IPS-20b (cell line): ENCODE measurements around the gene SLC8A1.

Experiments
- H3K27ac ChIP-seq: one replicate; pipeline ENCODE4 v1.5.1; 2013; ENCODE audit warnings: low read length
- H3K27me3 ChIP-seq: 2 replicates; pipeline ENCODE4 v1.6.1; 2013; ENCODE audit warnings: mild to moderate bottlenecking, low read length, inconsistent platforms; ENCODE audit not compliant: insufficient read depth
- H3K36me3 ChIP-seq: 2 replicates; pipeline ENCODE4 v1.6.1; 2013; ENCODE audit warnings: low read depth, mild to moderate bottlenecking, inconsistent platforms, low read length, moderate library complexity; ENCODE audit not compliant: insufficient read depth
- H3K4me1 ChIP-seq: 2 replicates; pipeline ENCODE4 v1.6.1; 2013; ENCODE audit warnings: mild to moderate bottlenecking, control low read depth, inconsistent platforms, low read length, moderate library complexity; ENCODE audit not compliant: insufficient read depth
- H3K4me3 ChIP-seq: 2 replicates; pipeline ENCODE4 v1.5.1; 2013; ENCODE audit warnings: mild to moderate bottlenecking, low read length, inconsistent platforms
- H3K9ac ChIP-seq: 2 replicates; pipeline ENCODE4 v1.6.1; 2013; ENCODE audit warnings: low read depth, mild to moderate bottlenecking, inconsistent platforms, low read length, moderate library complexity
- H3K9me3 ChIP-seq: 2 replicates; pipeline ENCODE4 v1.6.1; 2013; ENCODE audit warnings: mild to moderate bottlenecking, low read depth, low read length, inconsistent platforms; ENCODE audit not compliant: insufficient read depth

Gene SLC8A1

DNA sequence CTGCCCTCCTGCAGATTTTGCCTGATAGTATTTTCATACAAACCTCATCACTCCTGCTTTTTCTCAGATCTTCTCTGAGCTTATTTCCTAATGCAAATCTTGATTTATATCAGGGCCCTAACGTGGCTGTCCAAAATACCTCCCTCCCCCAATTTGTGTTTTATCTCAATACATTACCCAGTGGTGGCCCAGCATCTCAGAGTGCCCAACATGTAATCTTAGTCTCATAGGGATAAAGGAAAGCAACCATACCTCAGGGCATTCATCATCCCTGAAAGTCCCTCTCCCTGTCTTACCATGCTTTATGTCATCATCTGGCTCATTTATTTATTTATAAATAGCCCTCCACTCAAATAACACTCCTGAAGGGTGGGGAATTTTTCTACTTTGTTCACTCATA is 135.3 kb downstream of the SLC8A1 start:
- Histone ChIP-seq H3K36me3 (no peaks in the 10 kb centered on the region), H3K9me3 (peaks cover 12% of the 10 kb centered on the region), H3K27me3 (no peaks in the 10 kb centered on the region), H3K4me3 (no peak overlapping the region), H3K4me1 (peaks cover 5% of the 10 kb centered on the region; the same call in 1 of the 2 replicates), H3K9ac (no peak overlapping the region), H3K27ac (no peak overlapping the region)

DNA sequence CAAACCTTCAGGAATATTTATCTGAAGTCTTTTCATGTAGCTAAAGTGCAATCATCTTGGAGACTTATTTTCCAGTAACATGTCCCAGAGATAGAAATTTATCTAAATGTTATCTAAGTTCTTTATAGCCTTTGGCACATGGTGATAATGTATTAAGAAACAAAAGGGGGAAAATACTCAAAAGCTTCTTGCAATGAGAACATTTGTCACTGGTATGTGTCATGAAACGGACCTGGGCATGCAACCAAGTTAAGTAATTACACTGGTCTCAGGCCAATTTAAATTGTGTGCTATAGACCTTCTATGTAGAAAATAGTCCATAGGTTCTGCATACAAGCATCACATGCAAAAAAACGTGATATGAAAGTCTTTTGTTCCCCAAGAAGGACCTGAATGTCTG is 136.2 kb downstream of the SLC8A1 start:
- no peak overlapping the region for H3K27ac ChIP-seq
- H3K4me3 ChIP-seq: no peak overlapping the region
- peaks cover 5% of the 10 kb centered on the region; the same call in 1 of the 2 replicates for H3K4me1 ChIP-seq
- H3K9me3 ChIP-seq: peaks cover 12% of the 10 kb centered on the region
- no peaks in the 10 kb centered on the region for H3K36me3 ChIP-seq
- no peak overlapping the region for H3K9ac ChIP-seq
- H3K27me3 ChIP-seq: no peaks in the 10 kb centered on the region

DNA sequence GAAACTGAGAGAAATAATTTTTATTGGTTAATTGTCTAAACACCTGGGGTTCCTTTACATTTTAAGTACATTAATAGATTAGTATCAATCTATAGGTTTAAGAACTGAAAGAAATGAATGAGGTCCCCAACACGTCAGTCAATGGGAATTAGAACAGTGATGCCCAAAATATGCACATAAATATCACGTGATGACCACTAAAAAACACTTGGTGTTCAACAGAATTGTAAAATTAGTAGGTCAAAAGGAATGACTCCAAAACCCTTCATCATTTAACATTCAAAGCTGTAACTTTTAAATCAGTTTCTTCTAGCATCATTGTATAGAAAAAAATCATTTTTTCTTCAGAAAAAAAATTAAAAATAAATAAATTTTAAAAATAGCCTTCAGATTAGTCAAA is 140.9 kb downstream of the SLC8A1 start:
- H3K9me3 ChIP-seq: peaks cover 12% of the 10 kb centered on the region
- H3K4me3 ChIP-seq: no peak overlapping the region
- no peak overlapping the region for H3K27ac ChIP-seq
- no peak overlapping the region for H3K9ac ChIP-seq
- H3K27me3 ChIP-seq: no peaks in the 10 kb centered on the region
- H3K36me3 ChIP-seq: no peaks in the 10 kb centered on the region
- H3K4me1 ChIP-seq: no peaks in the 10 kb centered on the region

DNA sequence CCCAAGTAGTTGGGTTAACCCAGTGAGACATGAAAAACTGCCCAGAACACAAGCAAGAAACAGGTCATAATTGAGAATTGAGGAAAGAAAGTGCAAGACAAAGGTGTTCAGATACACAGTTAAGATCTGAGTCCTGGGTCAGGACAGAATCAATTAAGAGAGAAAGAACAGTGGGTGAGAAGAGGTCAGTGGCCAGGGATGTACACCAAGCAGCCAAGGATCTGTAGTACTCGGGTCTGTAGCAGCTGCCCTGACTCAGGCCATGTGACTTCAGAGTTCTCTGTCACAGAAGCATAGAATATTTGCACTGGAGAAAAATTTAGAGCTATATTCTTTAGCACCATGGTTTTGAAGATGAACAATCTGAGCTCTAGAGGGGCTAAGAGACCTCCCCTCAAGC is 141.6 kb downstream of the SLC8A1 start:
- H3K9ac ChIP-seq: no peak overlapping the region
- H3K9me3 ChIP-seq: peaks cover 12% of the 10 kb centered on the region
- H3K36me3 ChIP-seq: no peaks in the 10 kb centered on the region
- H3K27ac ChIP-seq: no peak overlapping the region
- no peaks in the 10 kb centered on the region for H3K27me3 ChIP-seq
- H3K4me3 ChIP-seq: no peak overlapping the region
- H3K4me1 ChIP-seq: no peaks in the 10 kb centered on the region

DNA sequence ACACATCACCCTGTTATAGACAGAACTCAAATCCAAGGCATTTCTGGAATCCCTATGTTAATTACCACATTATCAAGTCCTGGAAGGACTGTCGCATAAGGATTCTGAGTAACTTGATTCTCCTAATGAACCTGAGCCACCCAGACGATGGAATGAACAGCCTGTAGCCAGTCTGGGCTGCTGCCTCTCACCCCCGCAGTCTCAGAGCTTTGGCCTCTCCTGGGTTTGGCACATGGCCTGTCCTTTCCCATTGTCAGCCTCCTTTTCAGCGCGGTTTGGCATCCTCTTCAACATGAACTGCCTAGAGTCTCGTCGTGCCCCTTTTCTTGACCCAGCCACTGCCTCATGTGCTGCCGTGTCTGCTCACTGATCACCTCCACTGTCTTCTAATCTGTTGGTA is 147.6 kb downstream of the SLC8A1 start:
- H3K4me3 ChIP-seq: no peak overlapping the region
- H3K9ac ChIP-seq: no peak overlapping the region
- no peaks in the 10 kb centered on the region for H3K27me3 ChIP-seq
- no peak overlapping the region for H3K27ac ChIP-seq
- no peaks in the 10 kb centered on the region for H3K36me3 ChIP-seq
- H3K9me3 ChIP-seq: no peaks in the 10 kb centered on the region
- no peaks in the 10 kb centered on the region for H3K4me1 ChIP-seq

DNA sequence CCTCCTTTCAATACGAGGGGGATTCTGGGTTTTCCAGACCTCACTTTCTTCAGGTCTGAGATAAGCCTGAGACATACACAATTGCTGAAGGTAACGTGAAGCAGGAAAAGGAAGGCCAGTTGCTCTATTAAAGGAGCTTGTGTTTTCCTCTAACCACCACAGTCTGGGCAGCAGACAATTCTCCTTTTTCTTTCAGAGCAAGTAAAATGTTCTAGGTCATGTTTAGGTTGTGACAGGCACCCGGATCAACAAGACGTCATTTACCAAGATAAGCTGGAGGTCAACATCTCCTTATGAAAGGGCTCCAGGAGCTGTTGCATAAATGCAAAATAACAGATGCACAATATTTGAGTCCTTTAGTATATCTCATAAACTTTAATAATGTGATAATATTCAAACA is 148.1 kb downstream of the SLC8A1 start:
- Histone ChIP-seq H3K9ac (no peak overlapping the region), H3K4me3 (no peak overlapping the region), H3K4me1 (no peaks in the 10 kb centered on the region), H3K36me3 (no peaks in the 10 kb centered on the region), H3K9me3 (no peaks in the 10 kb centered on the region), H3K27me3 (no peaks in the 10 kb centered on the region), H3K27ac (no peak overlapping the region)

DNA sequence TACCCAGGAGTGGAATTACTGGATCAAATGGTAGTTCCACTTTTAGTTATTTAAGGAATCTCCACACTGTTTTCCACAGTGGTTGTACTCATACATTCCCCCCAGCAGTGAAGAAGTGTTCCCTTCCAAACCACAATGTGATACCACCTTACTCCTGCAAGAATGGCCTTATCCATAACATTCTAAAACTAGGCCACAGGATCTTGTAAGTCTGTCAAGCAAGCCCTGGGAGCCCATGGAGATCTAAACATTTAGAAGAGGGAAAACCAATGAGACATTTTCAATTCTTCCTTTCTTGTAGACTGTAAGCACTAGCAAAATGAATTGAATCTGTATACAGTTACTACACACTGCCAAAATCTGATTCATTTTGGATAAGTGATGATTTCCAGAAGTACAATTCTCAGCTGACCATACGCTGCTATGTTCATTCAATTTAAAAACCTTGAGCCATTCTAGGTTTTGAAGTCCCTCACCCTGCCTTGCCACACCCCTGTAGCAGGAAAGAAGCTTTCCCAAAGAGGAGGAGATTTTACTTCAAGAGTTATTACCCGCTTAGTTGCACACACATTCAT is 149.1 kb downstream of the SLC8A1 start:
- H3K4me1 ChIP-seq: no peaks in the 10 kb centered on the region
- H3K9me3 ChIP-seq: no peaks in the 10 kb centered on the region
- H3K4me3 ChIP-seq: no peak overlapping the region
- no peak overlapping the region for H3K27ac ChIP-seq
- no peaks in the 10 kb centered on the region for H3K27me3 ChIP-seq
- H3K9ac ChIP-seq: no peak overlapping the region
- H3K36me3 ChIP-seq: no peaks in the 10 kb centered on the region

DNA sequence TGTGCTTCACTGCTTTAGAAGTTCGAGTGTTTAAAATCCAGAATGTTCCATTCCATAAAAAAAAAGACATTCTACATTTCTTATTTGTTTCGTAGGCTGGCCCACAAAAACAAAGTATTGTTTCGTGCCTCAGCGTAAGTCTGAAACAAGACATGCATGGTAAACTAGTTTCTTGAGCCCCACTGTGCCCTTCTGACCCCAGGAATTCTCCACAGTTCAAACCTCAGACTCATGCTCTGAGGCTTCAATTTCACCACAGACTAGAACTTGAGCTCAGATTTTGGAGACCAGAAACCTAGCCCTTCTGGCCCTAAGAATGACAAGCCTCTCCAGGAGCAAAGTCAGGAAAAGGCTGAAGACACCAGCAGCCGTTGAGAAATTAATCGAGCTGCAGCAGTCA is 151.5 kb downstream of the SLC8A1 start:
- no peak overlapping the region for H3K9ac ChIP-seq
- H3K27me3 ChIP-seq: no peaks in the 10 kb centered on the region
- no peak overlapping the region for H3K27ac ChIP-seq

DNA sequence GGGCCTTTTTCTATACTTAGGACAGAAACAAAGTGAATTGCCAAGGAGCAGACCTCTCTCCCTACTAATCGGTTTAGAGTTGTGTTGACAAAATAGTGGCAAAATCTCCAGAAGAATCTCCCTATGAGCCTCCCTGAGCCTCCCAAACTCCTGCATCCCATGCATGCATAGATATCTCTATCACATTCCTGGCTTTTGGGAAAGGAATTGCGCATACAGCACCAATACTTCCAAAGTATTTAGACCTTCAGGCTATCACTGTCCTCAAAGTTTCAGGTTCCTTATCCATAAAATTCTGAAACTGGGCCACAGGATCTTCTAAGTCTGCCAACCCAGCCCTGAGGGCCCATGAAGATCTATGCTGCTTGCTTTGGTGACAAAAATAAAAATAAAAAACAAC is 152.1 kb downstream of the SLC8A1 start:
- no peak overlapping the region for H3K27ac ChIP-seq
- H3K9me3 ChIP-seq: no peaks in the 10 kb centered on the region
- no peak overlapping the region for H3K4me3 ChIP-seq
- no peak overlapping the region for H3K9ac ChIP-seq
- no peaks in the 10 kb centered on the region for H3K4me1 ChIP-seq
- H3K27me3 ChIP-seq: no peaks in the 10 kb centered on the region
- no peaks in the 10 kb centered on the region for H3K36me3 ChIP-seq

More for the DNA sequence above, 151.5 kb downstream of the SLC8A1 start:
- Histone ChIP-seq H3K4me3 (no peak overlapping the region), H3K9me3 (no peaks in the 10 kb centered on the region), H3K4me1 (no peaks in the 10 kb centered on the region), H3K36me3 (no peaks in the 10 kb centered on the region)

DNA sequence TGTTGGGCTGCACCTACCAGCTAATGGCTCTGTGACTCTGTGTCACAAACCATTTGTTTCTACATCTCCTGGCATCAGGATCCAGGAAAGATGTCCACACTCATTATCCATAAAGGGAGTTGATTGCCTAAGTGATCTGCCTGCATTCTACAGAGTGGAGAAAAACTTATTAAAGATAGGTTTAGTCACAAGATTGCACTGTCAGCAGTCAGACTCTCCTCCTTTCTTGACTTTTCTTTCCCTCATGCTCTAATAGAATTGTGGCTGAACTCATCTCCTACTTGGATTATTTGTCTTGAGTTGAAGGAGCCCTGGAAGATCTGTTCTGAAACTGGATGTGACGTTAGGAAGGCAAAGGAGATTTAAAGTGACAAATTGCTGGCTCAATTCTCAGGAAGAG is 152.7 kb downstream of the SLC8A1 start:
- Histone ChIP-seq H3K27ac (no peak overlapping the region), H3K9me3 (no peaks in the 10 kb centered on the region), H3K27me3 (no peaks in the 10 kb centered on the region), H3K4me3 (no peak overlapping the region), H3K4me1 (no peaks in the 10 kb centered on the region), H3K36me3 (no peaks in the 10 kb centered on the region), H3K9ac (no peak overlapping the region)

DNA sequence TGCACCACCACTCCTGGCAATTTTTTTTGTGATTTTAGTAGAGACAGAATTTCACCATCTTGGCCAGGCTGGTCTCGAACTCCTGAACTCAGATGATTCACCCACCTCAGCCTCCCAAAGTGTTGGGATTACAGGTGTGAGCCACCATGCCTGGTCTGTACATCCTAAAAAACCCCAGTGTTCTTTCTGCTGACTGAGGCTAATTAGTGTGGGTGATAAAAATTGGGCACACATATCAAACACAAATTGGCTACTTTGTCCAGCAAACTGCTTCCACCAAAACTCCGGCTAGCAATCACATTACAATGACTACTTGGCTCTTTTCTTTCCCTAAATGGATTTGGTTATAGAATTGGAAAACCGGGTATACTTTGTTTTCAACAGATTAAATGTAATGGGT is 153.9 kb downstream of the SLC8A1 start:
- no peaks in the 10 kb centered on the region for H3K9me3 ChIP-seq
- H3K36me3 ChIP-seq: no peaks in the 10 kb centered on the region
- H3K4me3 ChIP-seq: no peak overlapping the region
- no peaks in the 10 kb centered on the region for H3K27me3 ChIP-seq
- no peak overlapping the region for H3K9ac ChIP-seq
- H3K4me1 ChIP-seq: no peaks in the 10 kb centered on the region
- H3K27ac ChIP-seq: no peak overlapping the region

DNA sequence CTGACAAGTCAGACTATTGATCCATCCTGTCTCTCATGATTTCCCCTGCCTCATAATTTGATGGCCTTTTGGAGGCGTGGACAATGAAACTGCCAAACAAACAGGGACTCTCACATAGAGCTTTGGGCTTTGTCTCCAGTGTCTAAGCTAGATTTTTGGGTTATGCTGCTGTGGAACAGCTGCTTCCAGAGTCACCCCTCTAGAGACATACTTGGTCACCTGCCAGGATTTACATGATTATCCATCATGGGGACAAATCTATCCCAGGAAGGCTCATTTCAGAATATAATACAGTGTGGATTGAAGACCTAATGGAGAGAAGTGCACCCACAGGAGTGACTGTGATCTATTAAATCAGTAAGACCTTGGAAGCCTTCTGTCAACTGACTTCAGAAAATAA is 159.6 kb downstream of the SLC8A1 start:
- Histone ChIP-seq H3K36me3 (no peaks in the 10 kb centered on the region), H3K4me3 (no peak overlapping the region), H3K4me1 (no peaks in the 10 kb centered on the region), H3K9me3 (no peaks in the 10 kb centered on the region), H3K27ac (no peak overlapping the region), H3K9ac (no peak overlapping the region), H3K27me3 (no peaks in the 10 kb centered on the region)
